Trophoblast cell (in vitro differentiated cells and primary cell): Measurements from ENCODE around the gene TRMT10B.

Source experiments
- DNase-seq, 2 donors: peaks; one replicate each; pipeline ENCODE4 v3.0.0-alpha.2; 2016
- H2AFZ ChIP-seq: 2 replicates; pipeline ENCODE4 v1.6.1; 2013; ENCODE audit warnings: low read length, moderate library complexity, mild to moderate bottlenecking; ENCODE audit not compliant: insufficient read depth, poor library complexity
- H2AK5ac ChIP-seq: 2 replicates; pipeline ENCODE4 v1.6.1; 2013; ENCODE audit warnings: mild to moderate bottlenecking, low read length
- H2BK120ac ChIP-seq: 2 replicates; pipeline ENCODE4 v1.6.1; 2013; ENCODE audit warnings: low read length, mild to moderate bottlenecking, moderate library complexity; ENCODE audit not compliant: insufficient read depth, poor library complexity
- H2BK12ac ChIP-seq: 2 replicates; pipeline ENCODE4 v1.6.1; 2013; ENCODE audit warnings: mild to moderate bottlenecking, low read length, moderate library complexity
- H2BK5ac ChIP-seq: 2 replicates; pipeline ENCODE4 v1.6.1; 2013; ENCODE audit warnings: low read length, low read depth, moderate library complexity, mild to moderate bottlenecking; ENCODE audit not compliant: poor library complexity
- H3K14ac ChIP-seq: 2 replicates; pipeline ENCODE4 v1.6.1; 2013; ENCODE audit warnings: mild to moderate bottlenecking, low read length
- H3K18ac ChIP-seq: 2 replicates; pipeline ENCODE4 v1.6.1; 2013; ENCODE audit warnings: mild to moderate bottlenecking, low read length
- H3K23ac ChIP-seq: 2 replicates; pipeline ENCODE4 v1.6.1; 2013; ENCODE audit warnings: low read length
- H3K27ac ChIP-seq: 2 replicates; pipeline ENCODE4 v1.5.1; 2013; ENCODE audit warnings: low read depth, mild to moderate bottlenecking, inconsistent platforms, low read length, moderate library complexity
- H3K27me3 ChIP-seq: 2 replicates; pipeline ENCODE4 v1.6.1; 2013; ENCODE audit warnings: inconsistent platforms, mild to moderate bottlenecking, low read length, moderate library complexity; ENCODE audit not compliant: insufficient read depth
- H3K36me3 ChIP-seq, 2 experiments: 1 replicate in 1 of 2; 2 replicates in 1 of 2; pipeline ENCODE4 v1.6.1; 2013; ENCODE audit warnings: low read length in 2 of 2, mild to moderate bottlenecking in 2 of 2, moderate library complexity in 1 of 2; ENCODE audit not compliant: insufficient read depth in 2 of 2, control insufficient read depth in 1 of 2
- H3K4ac ChIP-seq: 2 replicates; pipeline ENCODE4 v1.6.1; 2013; ENCODE audit warnings: low read depth, mild to moderate bottlenecking, low read length, moderate library complexity
- H3K4me1 ChIP-seq, 2 experiments: 1 replicate in 1 of 2; 2 replicates in 1 of 2; pipeline ENCODE4 v1.6.1; 2013; ENCODE audit warnings: low read length in 2 of 2, mild to moderate bottlenecking in 2 of 2, moderate library complexity in 1 of 2; ENCODE audit not compliant: insufficient read depth in 2 of 2, control insufficient read depth in 1 of 2
- H3K4me2 ChIP-seq: 2 replicates; pipeline ENCODE4 v1.6.1; 2013; ENCODE audit warnings: inconsistent platforms, mild to moderate bottlenecking, low read length, moderate library complexity
- H3K4me3 ChIP-seq: 2 replicates; pipeline ENCODE4 v1.5.1; 2013; ENCODE audit warnings: mild to moderate bottlenecking, low read depth, low read length, inconsistent platforms
- H3K79me1 ChIP-seq: one replicate; pipeline ENCODE4 v1.6.1; 2013; ENCODE audit warnings: low read length
- H3K79me2 ChIP-seq: 2 replicates; pipeline ENCODE4 v1.6.1; 2013; ENCODE audit warnings: low read length, mild to moderate bottlenecking; ENCODE audit not compliant: control insufficient read depth, insufficient read depth, poor library complexity
- H3K9ac ChIP-seq: 2 replicates; pipeline ENCODE4 v1.6.1; 2013; ENCODE audit warnings: mild to moderate bottlenecking, low read length
- H3K9me3 ChIP-seq: 2 replicates; pipeline ENCODE4 v1.6.1; 2013; ENCODE audit warnings: low read depth, mild to moderate bottlenecking, control low read depth, inconsistent platforms, low read length; ENCODE audit not compliant: insufficient read depth
- H4K12ac ChIP-seq: 2 replicates; pipeline ENCODE4 v1.6.1; 2013; ENCODE audit warnings: low read depth, mild to moderate bottlenecking, low read length, moderate library complexity
- H4K8ac ChIP-seq: 2 replicates; pipeline ENCODE4 v1.6.1; 2013; ENCODE audit warnings: low read depth, mild to moderate bottlenecking, low read length, moderate library complexity
- H4K91ac ChIP-seq: one replicate; pipeline ENCODE4 v1.6.1; 2013; ENCODE audit warnings: low read depth, mild to moderate bottlenecking, low read length, moderate library complexity
- WGBS: extraction: QIAGEN DNeasy Blood & Tissue Kit; methylation state at CpG from one replicate; pipeline ENCODE4 v1.1.7; 2013; ENCODE audit warnings: missing lambda C conversion rate; ENCODE audit not compliant: insufficient read length, insufficient coverage; ENCODE audit errors: extremely low coverage; 5-methylcytosine and 5-hydroxymethylcytosine counted together

The TRMT10B gene

GRCh38 chr9:37710046-37710445 is 43.6 kb upstream of the TRMT10B start:
- Histone ChIP-seq H4K8ac (no peak overlapping the region), H3K14ac (no peak overlapping the region), H2BK12ac (no peak overlapping the region), H2BK5ac (no peak overlapping the region), H3K4me2 (no peak overlapping the region), H3K9ac (no peak overlapping the region), H3K27ac (no peak overlapping the region), H3K4ac (no peak overlapping the region), H3K9me3 (no peaks in the 10 kb centered on the region), H2BK120ac (no peak overlapping the region), H3K4me1 (no peaks in the 10 kb centered on the region), H3K79me2 (no peaks in the 10 kb centered on the region), H3K4me3 (no peak overlapping the region), H2AK5ac (no peak overlapping the region), H3K23ac (no peak overlapping the region), H4K12ac (no peak overlapping the region), H3K27me3 (no peaks in the 10 kb centered on the region), H3K36me3 (no peaks in the 10 kb centered on the region), H3K79me1 (no peaks in the 10 kb centered on the region), H2AFZ (no peak overlapping the region), H3K18ac (no peak overlapping the region), H4K91ac (no peak overlapping the region)
- no peak for DNase-seq
- WGBS: no CpG with 5 or more reads among the region's 3 CpGs

GRCh38 chr9:37715260-37715659 is 38.3 kb upstream of the TRMT10B start:
- Histone ChIP-seq H3K4ac (no peak overlapping the region), H4K91ac (no peak overlapping the region), H2BK5ac (no peak overlapping the region), H3K27ac (no peak overlapping the region), H3K4me1 (no peaks in the 10 kb centered on the region), H3K9ac (no peak overlapping the region), H3K9me3 (no peaks in the 10 kb centered on the region), H3K79me2 (no peaks in the 10 kb centered on the region), H4K8ac (no peak overlapping the region), H4K12ac (no peak overlapping the region), H2AFZ (no peak overlapping the region), H3K36me3 (no peaks in the 10 kb centered on the region), H2BK120ac (no peak overlapping the region), H2BK12ac (no peak overlapping the region), H3K27me3 (no peaks in the 10 kb centered on the region), H3K18ac (no peak overlapping the region), H3K14ac (no peak overlapping the region), H2AK5ac (no peak overlapping the region), H3K79me1 (no peaks in the 10 kb centered on the region), H3K4me2 (no peak overlapping the region), H3K23ac (no peak overlapping the region), H3K4me3 (no peak overlapping the region)
- whole genome bisulfite sequencing: no CpG with 5 or more reads among the region's 4 CpGs
- DNase-seq: no peak

GRCh38 chr9:37715991-37716505 is 37.6 kb upstream of the TRMT10B start:
- WGBS: no CpG with 5 or more reads among the region's 5 CpGs
- Histone ChIP-seq H4K8ac (no peak overlapping the region), H3K4ac (no peak overlapping the region)

GRCh38 chr9:37719526-37719925 is 34.1 kb upstream of the TRMT10B start:
- Histone ChIP-seq H3K27me3 (no peaks in the 10 kb centered on the region), H2BK12ac (no peak overlapping the region), H2BK120ac (no peak overlapping the region), H3K4ac (no peak overlapping the region), H2BK5ac (no peak overlapping the region), H3K4me1 (no peaks in the 10 kb centered on the region), H3K9ac (no peak overlapping the region), H3K27ac (no peak overlapping the region), H3K4me3 (no peak overlapping the region), H3K36me3 (no peaks in the 10 kb centered on the region), H2AK5ac (no peak overlapping the region), H3K4me2 (no peak overlapping the region), H3K14ac (no peak overlapping the region), H3K79me2 (no peaks in the 10 kb centered on the region), H3K23ac (no peak overlapping the region), H4K8ac (no peak overlapping the region), H4K91ac (no peak overlapping the region), H3K79me1 (no peaks in the 10 kb centered on the region), H3K9me3 (no peaks in the 10 kb centered on the region), H4K12ac (no peak overlapping the region), H3K18ac (no peak overlapping the region), H2AFZ (no peak overlapping the region)
- WGBS: no CpG with 5 or more reads among the region's 2 CpGs
- DNase-seq: no peak

More at GRCh38 chr9:37715991-37716505, 37.6 kb upstream of the TRMT10B start:
- H2AFZ ChIP-seq: no peak overlapping the region
- no peak for DNase-seq
- H3K4me3 ChIP-seq: no peak overlapping the region
- no peaks in the 10 kb centered on the region for H3K9me3 ChIP-seq
- no peak overlapping the region for H3K14ac ChIP-seq
- H3K36me3 ChIP-seq: no peaks in the 10 kb centered on the region
- no peak overlapping the region for H2BK120ac ChIP-seq
- no peaks in the 10 kb centered on the region for H3K79me1 ChIP-seq
- H2AK5ac ChIP-seq: no peak overlapping the region
- H3K9ac ChIP-seq: no peak overlapping the region
- H3K18ac ChIP-seq: no peak overlapping the region
- H2BK5ac ChIP-seq: no peak overlapping the region
- no peak overlapping the region for H2BK12ac ChIP-seq
- H4K91ac ChIP-seq: no peak overlapping the region
- no peaks in the 10 kb centered on the region for H3K79me2 ChIP-seq
- H3K4me1 ChIP-seq: no peaks in the 10 kb centered on the region
- no peak overlapping the region for H3K27ac ChIP-seq
- H3K27me3 ChIP-seq: no peaks in the 10 kb centered on the region
- H4K12ac ChIP-seq: no peak overlapping the region
- H3K4me2 ChIP-seq: no peak overlapping the region
- H3K23ac ChIP-seq: no peak overlapping the region
